Measurements from ENCODE around the gene CACNB4. TPM values are rescaled to one million over a fixed set of nuclear protein-coding genes. Genes with fewer than 3 reads are reported as not detected.

CACNB4 gene
- total and polyA plus RNA-seq, 9 of the 15 experiments (the other 6 are each of a cell fraction or from before 2014, with no cell fraction given), result 0.01 to 0.20 (median 0.04) TPM; not detected in 1

DNA sequence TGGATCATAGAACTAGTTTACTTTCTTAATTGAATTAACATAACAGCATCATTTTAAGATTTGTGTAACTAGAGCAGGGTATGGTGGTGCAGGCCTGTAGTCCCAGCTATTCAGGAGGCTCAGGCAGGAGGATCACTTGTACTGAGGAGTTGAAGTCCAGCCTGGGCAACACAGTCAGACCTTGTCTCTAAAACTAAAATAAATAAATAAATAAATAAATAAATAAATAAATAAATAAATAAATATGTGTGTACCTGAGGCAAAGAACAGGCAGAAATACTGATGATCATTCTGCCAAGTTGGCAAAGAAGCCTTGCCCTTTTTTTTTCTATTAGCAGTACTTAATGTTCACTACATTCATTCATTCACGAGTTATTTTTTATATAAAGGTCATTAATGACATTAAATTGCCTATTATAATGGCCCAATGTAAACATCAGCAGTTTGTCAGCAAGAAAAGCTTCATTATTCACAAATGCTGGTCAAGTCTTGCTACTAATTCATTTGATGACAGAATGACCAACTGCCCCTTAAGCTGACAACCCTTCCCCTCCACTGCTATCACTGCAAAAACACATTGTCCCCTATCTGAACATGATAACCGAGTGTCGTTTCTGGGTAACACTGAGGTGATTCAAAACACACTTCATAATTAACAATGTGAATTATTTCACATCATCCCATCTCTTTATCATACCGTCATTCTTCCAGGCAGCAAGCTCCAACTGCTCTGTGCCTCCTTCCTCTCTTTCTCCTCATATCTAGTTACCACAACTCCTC lies 309.6 kb downstream of the CACNB4 start (continued):
- TF ChIP-seq, protein P1, sequence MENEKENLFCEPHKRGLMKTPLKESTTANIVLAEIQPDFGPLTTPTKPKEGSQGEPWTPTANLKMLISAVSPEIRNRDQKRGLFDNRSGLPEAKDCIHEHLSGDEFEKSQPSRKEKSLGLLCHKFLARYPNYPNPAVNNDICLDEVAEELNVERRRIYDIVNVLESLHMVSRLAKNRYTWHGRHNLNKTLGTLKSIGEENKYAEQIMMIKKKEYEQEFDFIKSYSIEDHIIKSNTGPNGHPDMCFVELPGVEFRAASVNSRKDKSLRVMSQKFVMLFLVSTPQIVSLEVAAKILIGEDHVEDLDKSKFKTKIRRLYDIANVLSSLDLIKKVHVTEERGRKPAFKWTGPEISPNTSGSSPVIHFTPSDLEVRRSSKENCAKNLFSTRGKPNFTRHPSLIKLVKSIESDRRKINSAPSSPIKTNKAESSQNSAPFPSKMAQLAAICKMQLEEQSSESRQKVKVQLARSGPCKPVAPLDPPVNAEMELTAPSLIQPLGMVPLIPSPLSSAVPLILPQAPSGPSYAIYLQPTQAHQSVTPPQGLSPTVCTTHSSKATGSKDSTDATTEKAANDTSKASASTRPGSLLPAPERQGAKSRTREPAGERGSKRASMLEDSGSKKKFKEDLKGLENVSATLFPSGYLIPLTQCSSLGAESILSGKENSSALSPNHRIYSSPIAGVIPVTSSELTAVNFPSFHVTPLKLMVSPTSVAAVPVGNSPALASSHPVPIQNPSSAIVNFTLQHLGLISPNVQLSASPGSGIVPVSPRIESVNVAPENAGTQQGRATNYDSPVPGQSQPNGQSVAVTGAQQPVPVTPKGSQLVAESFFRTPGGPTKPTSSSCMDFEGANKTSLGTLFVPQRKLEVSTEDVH (IDR thresholded peaks at IDR 0.05; ENCODE audit: low read depth, partially characterized antibody), result peak; percentile 39
- TF ChIP-seq, protein P2, sequence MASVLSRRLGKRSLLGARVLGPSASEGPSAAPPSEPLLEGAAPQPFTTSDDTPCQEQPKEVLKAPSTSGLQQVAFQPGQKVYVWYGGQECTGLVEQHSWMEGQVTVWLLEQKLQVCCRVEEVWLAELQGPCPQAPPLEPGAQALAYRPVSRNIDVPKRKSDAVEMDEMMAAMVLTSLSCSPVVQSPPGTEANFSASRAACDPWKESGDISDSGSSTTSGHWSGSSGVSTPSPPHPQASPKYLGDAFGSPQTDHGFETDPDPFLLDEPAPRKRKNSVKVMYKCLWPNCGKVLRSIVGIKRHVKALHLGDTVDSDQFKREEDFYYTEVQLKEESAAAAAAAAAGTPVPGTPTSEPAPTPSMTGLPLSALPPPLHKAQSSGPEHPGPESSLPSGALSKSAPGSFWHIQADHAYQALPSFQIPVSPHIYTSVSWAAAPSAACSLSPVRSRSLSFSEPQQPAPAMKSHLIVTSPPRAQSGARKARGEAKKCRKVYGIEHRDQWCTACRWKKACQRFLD (CRISPR knock-in tag; IDR thresholded peaks at IDR 0.05), result peak; percentile 77
- TF ChIP-seq SOX6 (IDR thresholded peaks at IDR 0.05) (peak; percentile 97), NFRKB (IDR thresholded peaks at IDR 0.05; ENCODE audit: low read depth) (no peak; the same call in 1 of the 2 replicates), MYC (IDR thresholded peaks at IDR 0.05; ENCODE audit: low read depth, low read length) (no peak), MYC (CRISPR knock-in tag; IDR thresholded peaks at IDR 0.05; ENCODE audit: borderline replicate concordance, low read depth) (no peak), PTBP1 (IDR thresholded peaks at IDR 0.05; ENCODE audit: low read depth, low read length) (no peak), OTX1 (CRISPR knock-in tag; IDR thresholded peaks at IDR 0.05) (no peak), CBX8 (IDR thresholded peaks at IDR 0.05; ENCODE audit: borderline replicate concordance, extremely low read depth, low read depth, low read length, poor library complexity, severe bottlenecking) (no peak)
- TF ChIP-seq, protein P3, sequence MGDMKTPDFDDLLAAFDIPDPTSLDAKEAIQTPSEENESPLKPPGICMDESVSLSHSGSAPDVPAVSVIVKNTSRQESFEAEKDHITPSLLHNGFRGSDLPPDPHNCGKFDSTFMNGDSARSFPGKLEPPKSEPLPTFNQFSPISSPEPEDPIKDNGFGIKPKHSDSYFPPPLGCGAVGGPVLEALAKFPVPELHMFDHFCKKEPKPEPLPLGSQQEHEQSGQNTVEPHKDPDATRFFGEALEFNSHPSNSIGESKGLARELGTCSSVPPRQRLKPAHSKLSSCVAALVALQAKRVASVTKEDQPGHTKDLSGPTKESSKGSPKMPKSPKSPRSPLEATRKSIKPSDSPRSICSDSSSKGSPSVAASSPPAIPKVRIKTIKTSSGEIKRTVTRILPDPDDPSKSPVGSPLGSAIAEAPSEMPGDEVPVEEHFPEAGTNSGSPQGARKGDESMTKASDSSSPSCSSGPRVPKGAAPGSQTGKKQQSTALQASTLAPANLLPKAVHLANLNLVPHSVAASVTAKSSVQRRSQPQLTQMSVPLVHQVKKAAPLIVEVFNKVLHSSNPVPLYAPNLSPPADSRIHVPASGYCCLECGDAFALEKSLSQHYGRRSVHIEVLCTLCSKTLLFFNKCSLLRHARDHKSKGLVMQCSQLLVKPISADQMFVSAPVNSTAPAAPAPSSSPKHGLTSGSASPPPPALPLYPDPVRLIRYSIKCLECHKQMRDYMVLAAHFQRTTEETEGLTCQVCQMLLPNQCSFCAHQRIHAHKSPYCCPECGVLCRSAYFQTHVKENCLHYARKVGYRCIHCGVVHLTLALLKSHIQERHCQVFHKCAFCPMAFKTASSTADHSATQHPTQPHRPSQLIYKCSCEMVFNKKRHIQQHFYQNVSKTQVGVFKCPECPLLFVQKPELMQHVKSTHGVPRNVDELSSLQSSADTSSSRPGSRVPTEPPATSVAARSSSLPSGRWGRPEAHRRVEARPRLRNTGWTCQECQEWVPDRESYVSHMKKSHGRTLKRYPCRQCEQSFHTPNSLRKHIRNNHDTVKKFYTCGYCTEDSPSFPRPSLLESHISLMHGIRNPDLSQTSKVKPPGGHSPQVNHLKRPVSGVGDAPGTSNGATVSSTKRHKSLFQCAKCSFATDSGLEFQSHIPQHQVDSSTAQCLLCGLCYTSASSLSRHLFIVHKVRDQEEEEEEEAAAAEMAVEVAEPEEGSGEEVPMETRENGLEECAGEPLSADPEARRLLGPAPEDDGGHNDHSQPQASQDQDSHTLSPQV (IDR thresholded peaks at IDR 0.05), result no peak; the same call in 1 of the 2 replicates

Data from K562 (cell line).